A549 (cell line): ENCODE results near the gene BCAP29. TPM values are rescaled to one million over a fixed set of nuclear protein-coding genes. Genes with fewer than 3 reads are reported as not detected.

Experiments
- ATAC-seq, 2 experiments: fragments of 200-7000 bp in 1 of 2; fragments of >200 bp in 1 of 2; cut with Nextera tagmentation in 1 of 2; cut with Tn5 transposase in 1 of 2; 3 replicates each; pipeline versions ENCODE4 v1.8.0 to v1.9.1; 2018 to 2020; ENCODE audit warnings: mild to moderate bottlenecking in 1 of 2, moderate library complexity in 1 of 2
- CTCF ChIA-PET: fragments of 300-600 bp; sonication (Branson Sonifier 250); formaldehyde crosslinking; extraction: SDS; loops from one replicate; lab custom pipeline; 2021; ENCODE audit warnings: antibody characterized with exemption, inconsistent platforms; lab: Yijun Ruan, JAX
- POLR2A ChIA-PET: fragments of 350-600 bp; formaldehyde crosslinking; extraction: SDS; loops from one replicate; lab custom pipeline; 2021; ENCODE audit warnings: antibody characterized with exemption, inconsistent platforms; lab: Yijun Ruan, JAX
- DNase-seq, 2 experiments: peaks; one replicate each; pipeline versions ENCODE4 v3.0.0 to v3.0.0-alpha.2; 2011 to 2016; ENCODE audit warnings: low read depth in 1 of 2, low spot score in 1 of 2
- FAIRE-seq: peaks from 2 replicates; lab custom pipeline; 2011; peaks lifted over from hg19 to GRCh38; lab: Jason Lieb, UNC
- H3K27ac ChIP-seq, 2 experiments: fragments of >200 bp; sonication (Bioruptor Twin); formaldehyde crosslinking; 3 replicates each; pipeline ENCODE4 v1.5.1; 2016 to 2017
- H3K4me1 ChIP-seq: fragments of >200 bp; sonication (Bioruptor Twin); formaldehyde crosslinking; 3 replicates; pipeline ENCODE4 v1.6.1; 2016
- H3K4me2 ChIP-seq: fragments of >200 bp; sonication (Bioruptor Twin); formaldehyde crosslinking; 3 replicates; pipeline ENCODE4 v1.6.1; 2016
- H3K4me3 ChIP-seq: fragments of >200 bp; sonication (Bioruptor Twin); formaldehyde crosslinking; 3 replicates; pipeline ENCODE4 v1.5.1; 2016
- H3K9me3 ChIP-seq: fragments of >200 bp; sonication (Bioruptor Twin); formaldehyde crosslinking; 3 replicates; pipeline ENCODE4 v1.6.1; 2016
- CBX8 ChIP-seq: fragments of 200-600 bp; sonication (generic); IDR thresholded peaks from 2 replicates; pipeline ENCODE4 v1.6.1; 2016
- CHD2 ChIP-seq: fragments of 150-350 bp; IDR thresholded peaks from 2 replicates; pipeline ENCODE4 v1.6.1; 2014; ENCODE audit warnings: low read length; ENCODE audit not compliant: partially characterized antibody
- EHMT2 ChIP-seq: fragments of 200-600 bp; sonication (generic); IDR thresholded peaks from 2 replicates; pipeline ENCODE4 v1.6.1; 2016; ENCODE audit warnings: antibody characterized with exemption, low read depth, mild to moderate bottlenecking, moderate library complexity
- ELK1 ChIP-seq: fragments of 150-350 bp; IDR thresholded peaks from 2 replicates; pipeline ENCODE4 v1.6.1; 2014; ENCODE audit warnings: low read depth, mild to moderate bottlenecking, low read length
- EP300 ChIP-seq, 2 experiments: fragments of >200 bp; sonication (Bioruptor Twin); formaldehyde crosslinking; IDR thresholded peaks; 2 replicates in 1 of 2; 3 replicates in 1 of 2; pipeline ENCODE4 v1.6.1; 2016 to 2017
- FOSL2 ChIP-seq, 2 experiments: fragments of 450-650 bp in 1 of 2; fragments of >200 bp in 1 of 2; sonication (Bioruptor Twin) in 1 of 2; formaldehyde crosslinking; IDR thresholded peaks; 2 replicates each; pipeline versions ENCODE4 v1.5.0 to v1.6.1; 2016 to 2020; ENCODE audit warnings: mild to moderate bottlenecking in 1 of 2, moderate library complexity in 1 of 2
- FOXS1 ChIP-seq: fragments of 250-450 bp; sonication (Bioruptor Pico); IDR thresholded peaks from 2 replicates; pipeline ENCODE4 v1.5.0; 2020; ENCODE audit warnings: mild to moderate bottlenecking, moderate library complexity
- HEYL ChIP-seq: fragments of 250-450 bp; sonication (Bioruptor Pico); IDR thresholded peaks from 2 replicates; pipeline ENCODE4 v1.8.0; 2021; ENCODE audit warnings: mild to moderate bottlenecking, moderate library complexity
- HOXB13 ChIP-seq: fragments of 250-450 bp; sonication (Bioruptor Pico); IDR thresholded peaks from 2 replicates; pipeline ENCODE4 v1.5.0; 2020; ENCODE audit warnings: low read depth, mild to moderate bottlenecking, moderate library complexity
- JUN ChIP-seq, 2 experiments: fragments of >200 bp; sonication (Bioruptor Twin); formaldehyde crosslinking; IDR thresholded peaks; 2 replicates in 1 of 2; 3 replicates in 1 of 2; pipeline ENCODE4 v1.6.1; 2016 to 2017
- KDM1A ChIP-seq: fragments of 200-600 bp; sonication (generic); IDR thresholded peaks from 2 replicates; pipeline ENCODE4 v1.6.1; 2016; ENCODE audit warnings: low read depth, mild to moderate bottlenecking
- MAFK ChIP-seq: fragments of 450-650 bp; IDR thresholded peaks from 2 replicates; pipeline ENCODE4 v1.6.1; 2014; ENCODE audit not compliant: partially characterized antibody
- MAX ChIP-seq: IDR thresholded peaks from 2 replicates; pipeline ENCODE4 v1.6.1; 2012
- MAZ ChIP-seq: fragments of 150-350 bp; IDR thresholded peaks from 2 replicates; pipeline ENCODE4 v1.6.1; 2014; ENCODE audit warnings: antibody characterized with exemption, low read depth, low read length, borderline replicate concordance
- MYC ChIP-seq: IDR thresholded peaks from 2 replicates; pipeline ENCODE4 v1.6.1; 2012; ENCODE audit warnings: mild to moderate bottlenecking, inconsistent platforms, low read length, improper control_type of control experiment, borderline replicate concordance
- NFE2L2 ChIP-seq: fragments of 150-350 bp; conservative IDR thresholded peaks from 2 replicates; pipeline ENCODE4 v1.6.1; 2014; ENCODE audit warnings: low read length
- NPAS2 ChIP-seq: fragments of 250-450 bp; sonication (Bioruptor Pico); IDR thresholded peaks from 2 replicates; pipeline ENCODE4 v1.8.0; 2022; ENCODE audit warnings: mild to moderate bottlenecking, moderate library complexity, borderline replicate concordance
- PBX3 ChIP-seq: IDR thresholded peaks from 2 replicates; pipeline ENCODE4 v1.6.1; 2012
- PHF8 ChIP-seq: fragments of 200-600 bp; sonication (generic); IDR thresholded peaks from 2 replicates; pipeline ENCODE4 v1.6.1; 2016; ENCODE audit warnings: low read depth, mild to moderate bottlenecking, antibody characterized with exemption, moderate library complexity, borderline replicate concordance
- RCOR1 ChIP-seq: fragments of 150-350 bp; IDR thresholded peaks from 2 replicates; pipeline ENCODE4 v1.6.1; 2014; ENCODE audit warnings: antibody characterized with exemption, low read length, low read depth
- RFX5 ChIP-seq: fragments of 450-650 bp; IDR thresholded peaks from 2 replicates; pipeline ENCODE4 v1.7.1; 2014; ENCODE audit warnings: antibody characterized with exemption, mild to moderate bottlenecking, moderate library complexity
- SMC3 ChIP-seq: fragments of >200 bp; sonication (Bioruptor Twin); formaldehyde crosslinking; IDR thresholded peaks from 3 replicates; pipeline ENCODE4 v1.6.1; 2018; ENCODE audit warnings: inconsistent platforms
- TP53 ChIP-seq: fragments of 250-450 bp; sonication (Bioruptor Pico); IDR thresholded peaks from 2 replicates; pipeline ENCODE4 v1.5.0; 2021; ENCODE audit warnings: mild to moderate bottlenecking, moderate library complexity
- WGBS: methylation state at CpG from one replicate; pipeline ENCODE4 v1.1.6; 2017; ENCODE audit errors: missing lambda C conversion rate; 5-methylcytosine and 5-hydroxymethylcytosine counted together
- polyA plus RNA-seq, 4 experiments: library from polyadenylated mRNA; depleted of rRNA in 3 of 4; stranded (reverse); fragments of >200 nt; fragmentation: RNase III in 1 of 4; extraction: RNeasy Plus Mini Kit Qiagen cat#74134 plus additional on column Dnase treatment in 1 of 4; gene quantifications; 2 replicates in 3 of 4; 3 replicates in 1 of 4; pipeline ENCODE4 v1.2.3, GENCODE V29; 2011 to 2017
- TF ChIP-seq, protein P1 (sequence below): fragments of 200-600 bp; sonication (generic); IDR thresholded peaks from 2 replicates; pipeline ENCODE4 v1.6.1; 2016; ENCODE audit warnings: antibody characterized with exemption, mild to moderate bottlenecking, moderate library complexity
- TF ChIP-seq, protein P2 (sequence below): IDR thresholded peaks from 2 replicates; pipeline ENCODE4 v1.6.1; 2012; ENCODE audit warnings: low read depth, borderline replicate concordance

The BCAP29 gene
- polyA plus RNA-seq, 2 of the 4 experiments (the other 2 are of a cell fraction), result 38.0 to 66.9 TPM

DNA sequence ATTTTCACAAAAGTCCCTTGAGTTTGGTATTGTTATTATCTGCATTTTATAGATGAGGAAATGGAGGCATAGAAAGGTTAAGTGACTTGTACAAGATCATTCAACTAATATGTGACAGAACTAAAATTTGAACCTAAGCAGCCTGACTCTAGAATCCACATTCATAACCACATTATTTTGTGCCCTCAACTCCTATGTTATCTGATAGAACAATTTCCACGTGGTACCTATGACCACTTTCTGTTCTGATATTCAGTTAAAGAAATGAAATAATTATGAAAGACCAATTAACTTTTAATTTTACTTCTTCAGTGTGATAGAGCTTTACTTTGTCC is 17.5 kb downstream of the BCAP29 start:
- no peaks in the 10 kb centered on the region for H3K9me3 ChIP-seq
- POLR2A ChIA-PET, result no interaction called here
- peak; percentile 7 for FAIRE-seq
- no peak overlapping the region for H3K4me2 ChIP-seq
- 84% methylated on average over 1 of the region's 1 CpG for whole genome bisulfite sequencing
- DNase-seq, result no peak
- H3K4me1 ChIP-seq, result peaks cover 12% of the 10 kb centered on the region; the same call in 2 of the 3 replicates
- no peak for ATAC-seq
- TF ChIP-seq EHMT2 (no peak), HEYL (CRISPR knock-in tag) (no peak), KDM1A (no peak)
- H3K4me3 ChIP-seq, result no peak overlapping the region
- CTCF ChIA-PET, result interaction anchor here (1.1 kb wide), 1 partner anchor 11 kb away, joined by 3 read pairs; no protein-coding TSS in a partner anchor
- no peak overlapping the region for H3K27ac ChIP-seq

- Histone ChIP-seq H3K4me2 (no peak overlapping the region), H3K9me3 (no peaks in the 10 kb centered on the region), H3K4me1 (peaks cover 12% of the 10 kb centered on the region; the same call in 2 of the 3 replicates), H3K27ac (no peak overlapping the region), H3K4me3 (no peak overlapping the region)
- FAIRE-seq, result no peak
- no peak for ATAC-seq
- CTCF ChIA-PET, result interaction anchor here (1.1 kb wide), 1 partner anchor 11 kb away, joined by 3 read pairs; no protein-coding TSS in a partner anchor
- DNase-seq, result no peak
- 93% methylated on average over 4 of the region's 4 CpGs for WGBS
- peak; percentile 42 for TF ChIP-seq MAFK
- no peak for TF ChIP-seq ELK1
- POLR2A ChIA-PET, result no interaction called here
These were observed 17.9 kb downstream of the BCAP29 start for GRCh38 chr7:107597953-107598352.

DNA sequence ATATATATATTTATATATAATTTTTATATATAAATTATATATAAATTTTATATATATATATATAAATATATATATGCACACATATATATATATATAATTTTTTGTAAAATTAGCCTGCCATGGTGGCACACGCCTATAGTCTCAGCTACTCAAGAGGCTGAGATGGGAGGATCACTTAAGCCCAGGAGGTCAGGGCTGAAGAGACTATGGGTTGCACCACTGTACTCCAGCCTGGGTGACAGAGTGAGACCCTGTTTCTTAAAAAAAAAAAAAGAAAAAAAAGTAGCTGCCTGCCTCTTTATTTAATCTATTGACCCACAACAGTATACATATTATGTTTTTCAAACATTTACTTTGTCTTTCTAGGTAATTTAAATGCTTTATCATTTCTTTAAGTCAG is 19.2 kb downstream of the BCAP29 start:
- H3K9me3 ChIP-seq, result no peaks in the 10 kb centered on the region
- H3K4me2 ChIP-seq, result no peak overlapping the region
- TF ChIP-seq NFE2L2 (no peak), RFX5 (no peak), FOXS1 (no peak), CHD2 (no peak), MYC (no peak), PHF8 (no peak), EP300 (IDR thresholded peaks at IDR 0.05) (no peak), TP53 (no peak), JUN (IDR thresholded peaks at IDR 0.05) (no peak), MAX (no peak), RCOR1 (no peak), HOXB13 (CRISPR knock-in tag) (no peak), CBX8 (no peak), NPAS2 (CRISPR knock-in tag) (no peak), SMC3 (no peak), MAZ (no peak), PBX3 (no peak), FOSL2 (IDR thresholded peaks at IDR 0.05) (no peak), FOSL2 (CRISPR knock-in tag; IDR thresholded peaks at IDR 0.05) (no peak)
- TF ChIP-seq, protein P1, sequence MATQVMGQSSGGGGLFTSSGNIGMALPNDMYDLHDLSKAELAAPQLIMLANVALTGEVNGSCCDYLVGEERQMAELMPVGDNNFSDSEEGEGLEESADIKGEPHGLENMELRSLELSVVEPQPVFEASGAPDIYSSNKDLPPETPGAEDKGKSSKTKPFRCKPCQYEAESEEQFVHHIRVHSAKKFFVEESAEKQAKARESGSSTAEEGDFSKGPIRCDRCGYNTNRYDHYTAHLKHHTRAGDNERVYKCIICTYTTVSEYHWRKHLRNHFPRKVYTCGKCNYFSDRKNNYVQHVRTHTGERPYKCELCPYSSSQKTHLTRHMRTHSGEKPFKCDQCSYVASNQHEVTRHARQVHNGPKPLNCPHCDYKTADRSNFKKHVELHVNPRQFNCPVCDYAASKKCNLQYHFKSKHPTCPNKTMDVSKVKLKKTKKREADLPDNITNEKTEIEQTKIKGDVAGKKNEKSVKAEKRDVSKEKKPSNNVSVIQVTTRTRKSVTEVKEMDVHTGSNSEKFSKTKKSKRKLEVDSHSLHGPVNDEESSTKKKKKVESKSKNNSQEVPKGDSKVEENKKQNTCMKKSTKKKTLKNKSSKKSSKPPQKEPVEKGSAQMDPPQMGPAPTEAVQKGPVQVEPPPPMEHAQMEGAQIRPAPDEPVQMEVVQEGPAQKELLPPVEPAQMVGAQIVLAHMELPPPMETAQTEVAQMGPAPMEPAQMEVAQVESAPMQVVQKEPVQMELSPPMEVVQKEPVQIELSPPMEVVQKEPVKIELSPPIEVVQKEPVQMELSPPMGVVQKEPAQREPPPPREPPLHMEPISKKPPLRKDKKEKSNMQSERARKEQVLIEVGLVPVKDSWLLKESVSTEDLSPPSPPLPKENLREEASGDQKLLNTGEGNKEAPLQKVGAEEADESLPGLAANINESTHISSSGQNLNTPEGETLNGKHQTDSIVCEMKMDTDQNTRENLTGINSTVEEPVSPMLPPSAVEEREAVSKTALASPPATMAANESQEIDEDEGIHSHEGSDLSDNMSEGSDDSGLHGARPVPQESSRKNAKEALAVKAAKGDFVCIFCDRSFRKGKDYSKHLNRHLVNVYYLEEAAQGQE, result no peak
- TF ChIP-seq, protein P2, sequence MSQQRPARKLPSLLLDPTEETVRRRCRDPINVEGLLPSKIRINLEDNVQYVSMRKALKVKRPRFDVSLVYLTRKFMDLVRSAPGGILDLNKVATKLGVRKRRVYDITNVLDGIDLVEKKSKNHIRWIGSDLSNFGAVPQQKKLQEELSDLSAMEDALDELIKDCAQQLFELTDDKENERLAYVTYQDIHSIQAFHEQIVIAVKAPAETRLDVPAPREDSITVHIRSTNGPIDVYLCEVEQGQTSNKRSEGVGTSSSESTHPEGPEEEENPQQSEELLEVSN, result no peak
- TF ChIP-seq, all 56 proteins: peak for 0
- H3K4me3 ChIP-seq, result no peak overlapping the region
- no peak for FAIRE-seq
- no peak for ATAC-seq
- ChIA-PET CTCF (interaction anchor here (1.5 kb wide), 1 partner anchor 136 kb away, joined by 4 read pairs; no protein-coding TSS in a partner anchor), POLR2A (no interaction called here)
- peaks cover 12% of the 10 kb centered on the region; the same call in 2 of the 3 replicates for H3K4me1 ChIP-seq
- no peak overlapping the region for H3K27ac ChIP-seq
- DNase-seq, result no peak
- WGBS, result 100% methylated on average over 1 of the region's 1 CpG
